Karpas-422 (cell line): ENCODE results near the gene BLID. TPM values are rescaled to one million over a fixed set of nuclear protein-coding genes. Genes with fewer than 3 reads are reported as not detected.

Experiments used
- DNase-seq: peaks from one replicate; pipeline ENCODE4 v3.0.0-alpha.2; 2015
- H2AFZ ChIP-seq: fragments of 200-600 bp; sonication (generic); 2 replicates; pipeline ENCODE4 v1.6.1; 2014; ENCODE audit warnings: antibody characterized with exemption, low read length, mixed read lengths
- H3K27ac ChIP-seq: fragments of 200-600 bp; sonication (generic); 2 replicates; pipeline ENCODE4 v1.5.1; 2014; ENCODE audit warnings: mild to moderate bottlenecking, low read length, moderate library complexity
- H3K27me3 ChIP-seq: fragments of 200-600 bp; sonication (generic); 2 replicates; pipeline ENCODE4 v1.6.1; 2014; ENCODE audit warnings: low read length, mixed read lengths
- H3K36me3 ChIP-seq: fragments of 200-600 bp; sonication (generic); 2 replicates; pipeline ENCODE4 v1.6.1; 2014; ENCODE audit warnings: low read length, mixed read lengths; ENCODE audit not compliant: insufficient read depth
- H3K4me1 ChIP-seq: fragments of 200-600 bp; sonication (generic); 2 replicates; pipeline ENCODE4 v1.6.1; 2014; ENCODE audit warnings: mild to moderate bottlenecking, low read length, mixed read lengths
- H3K4me2 ChIP-seq: fragments of 200-600 bp; sonication (generic); 2 replicates; pipeline ENCODE4 v1.6.1; 2014; ENCODE audit warnings: low read length, low read depth, mild to moderate bottlenecking; ENCODE audit not compliant: poor library complexity, severe bottlenecking
- H3K4me3 ChIP-seq: fragments of 200-600 bp; sonication (generic); 2 replicates; pipeline ENCODE4 v1.5.1; 2014; ENCODE audit warnings: mild to moderate bottlenecking, antibody characterized with exemption, low read length, mixed read lengths
- H3K79me2 ChIP-seq: fragments of 200-600 bp; sonication (generic); 2 replicates; pipeline ENCODE4 v1.6.1; 2014; ENCODE audit warnings: mild to moderate bottlenecking, low read length, mixed read lengths
- H3K9ac ChIP-seq: fragments of 200-600 bp; sonication (generic); 2 replicates; pipeline ENCODE4 v1.6.0; 2014; ENCODE audit warnings: low read length
- H3K9me2 ChIP-seq: fragments of 200-600 bp; sonication (generic), shearing (Covaris generic); replicated peaks from 2 replicates; pipeline ENCODE4 v1.6.0; 2014; ENCODE audit warnings: mild to moderate bottlenecking, low read length, moderate library complexity; ENCODE audit not compliant: insufficient read depth
- H3K9me3 ChIP-seq: fragments of 300-700, 200-600 bp; sonication (generic); 2 replicates; pipeline ENCODE4 v1.6.1; 2014; ENCODE audit warnings: low read length, mixed read lengths
- H4K20me1 ChIP-seq: fragments of 200-600 bp; sonication (generic); 2 replicates; pipeline ENCODE4 v1.6.1; 2014; ENCODE audit warnings: mild to moderate bottlenecking, antibody characterized with exemption, low read length, low read depth; ENCODE audit not compliant: insufficient read depth
- small RNA-seq: library from RNA; depleted of rRNA; stranded (forward); fragments of <200 nt; gene quantifications from one replicate; pipeline ENCODE3, GENCODE V24; 2014
- total RNA-seq: library from RNA; depleted of rRNA; stranded (reverse); fragments of >200 nt; shearing (Covaris generic); gene quantifications from 2 replicates; pipeline ENCODE4 v1.2.3, GENCODE V29; 2014; ENCODE audit warnings: low replicate concordance

The BLID gene
- total RNA-seq, 1 experiment from 2014 or later: not detected

- Histone ChIP-seq H3K79me2 (no peaks in the 10 kb centered on the region), H3K4me2 (no peak overlapping the region), H3K4me1 (no peaks in the 10 kb centered on the region), H3K27me3 (no peaks in the 10 kb centered on the region), H3K27ac (no peak overlapping the region), H3K4me3 (no peak overlapping the region), H3K9ac (no peak overlapping the region), H4K20me1 (no peaks in the 10 kb centered on the region), H2AFZ (no peak overlapping the region), H3K9me3 (no peaks in the 10 kb centered on the region), H3K36me3 (no peaks in the 10 kb centered on the region), H3K9me2 (no peaks in the 10 kb centered on the region)
- no peak for DNase-seq
These were observed 42.0 kb downstream of the BLID start for GRCh38 chr11:122074022-122074421.

GRCh38 chr11:122071709-122072202 is 44.3 kb downstream of the BLID start:
- DNase-seq: no peak
- no peak overlapping the region for H3K27ac ChIP-seq
- no peaks in the 10 kb centered on the region for H4K20me1 ChIP-seq
- H3K27me3 ChIP-seq: no peaks in the 10 kb centered on the region
- H3K9ac ChIP-seq: no peak overlapping the region
- H3K9me2 ChIP-seq: no peaks in the 10 kb centered on the region
- H3K79me2 ChIP-seq: no peaks in the 10 kb centered on the region
- H3K4me2 ChIP-seq: no peak overlapping the region
- H2AFZ ChIP-seq: no peak overlapping the region
- H3K4me3 ChIP-seq: no peak overlapping the region
- no peaks in the 10 kb centered on the region for H3K4me1 ChIP-seq
- H3K9me3 ChIP-seq: no peaks in the 10 kb centered on the region
- H3K36me3 ChIP-seq: no peaks in the 10 kb centered on the region

- H3K27ac ChIP-seq: no peak overlapping the region
- DNase-seq: no peak
- H3K79me2 ChIP-seq: no peaks in the 10 kb centered on the region
- H3K4me2 ChIP-seq: no peak overlapping the region
- H3K27me3 ChIP-seq: no peaks in the 10 kb centered on the region
- no peak overlapping the region for H3K4me3 ChIP-seq
- H4K20me1 ChIP-seq: no peaks in the 10 kb centered on the region
- H3K9ac ChIP-seq: no peak overlapping the region
- H3K4me1 ChIP-seq: no peaks in the 10 kb centered on the region
- no peak overlapping the region for H2AFZ ChIP-seq
- H3K36me3 ChIP-seq: no peaks in the 10 kb centered on the region
- no peaks in the 10 kb centered on the region for H3K9me2 ChIP-seq
- H3K9me3 ChIP-seq: no peaks in the 10 kb centered on the region
These were observed 46.2 kb downstream of the BLID start for GRCh38 chr11:122069707-122070360.

GRCh38 chr11:122068837-122069236 is 47.2 kb downstream of the BLID start:
- H3K79me2 ChIP-seq: no peaks in the 10 kb centered on the region
- no peaks in the 10 kb centered on the region for H3K9me2 ChIP-seq
- H2AFZ ChIP-seq: no peak overlapping the region
- H3K36me3 ChIP-seq: no peaks in the 10 kb centered on the region
- no peaks in the 10 kb centered on the region for H4K20me1 ChIP-seq
- H3K9ac ChIP-seq: no peak overlapping the region
- H3K4me2 ChIP-seq: no peak overlapping the region
- DNase-seq: no peak
- no peaks in the 10 kb centered on the region for H3K9me3 ChIP-seq
- H3K4me1 ChIP-seq: no peaks in the 10 kb centered on the region
- H3K4me3 ChIP-seq: no peak overlapping the region
- no peak overlapping the region for H3K27ac ChIP-seq
- H3K27me3 ChIP-seq: no peaks in the 10 kb centered on the region

GRCh38 chr11:122068141-122068540 is 47.9 kb downstream of the BLID start:
- DNase-seq: no peak
- Histone ChIP-seq H4K20me1 (no peaks in the 10 kb centered on the region), H3K4me1 (no peaks in the 10 kb centered on the region), H3K27me3 (no peaks in the 10 kb centered on the region), H3K4me2 (no peak overlapping the region), H3K9ac (no peak overlapping the region), H3K79me2 (no peaks in the 10 kb centered on the region), H3K36me3 (no peaks in the 10 kb centered on the region), H3K27ac (no peak overlapping the region), H3K9me2 (no peaks in the 10 kb centered on the region), H3K4me3 (no peak overlapping the region), H2AFZ (no peak overlapping the region), H3K9me3 (no peaks in the 10 kb centered on the region)

Small RNA genes lying within 50 kb of the gene (small RNA-seq; reads per million reads assigned to genes)
- gene MIR100 (not detected), gene MIR125B1 (not detected), gene MIRLET7A2 (0.79 reads per million, percentile 23 among the genes with 10 or more reads in this experiment)
